Breast epithelium (tissue), 3 donors: ENCODE data around the gene TRIM7.

Source experiments
- CTCF ChIP-seq, 3 donors: fragments of 450-650 bp; IDR thresholded peaks; one replicate each; pipeline ENCODE4 v1.5.1; 2016 to 2017; ENCODE audit warnings: antibody characterized with exemption in 3 of 3, mild to moderate bottlenecking in 3 of 3, moderate library complexity in 3 of 3
- POLR2A ChIP-seq: fragments of 450-650 bp; IDR thresholded peaks from one replicate; pipeline ENCODE4 v1.6.1; 2016; ENCODE audit warnings: antibody characterized with exemption, mild to moderate bottlenecking, moderate library complexity
- POLR2AphosphoS5 ChIP-seq, 3 donors: sonication (generic); formaldehyde crosslinking; IDR thresholded peaks; one replicate each; pipeline ENCODE4 v1.6.1; 2017; ENCODE audit warnings: antibody characterized with exemption in 3 of 3

DNA sequence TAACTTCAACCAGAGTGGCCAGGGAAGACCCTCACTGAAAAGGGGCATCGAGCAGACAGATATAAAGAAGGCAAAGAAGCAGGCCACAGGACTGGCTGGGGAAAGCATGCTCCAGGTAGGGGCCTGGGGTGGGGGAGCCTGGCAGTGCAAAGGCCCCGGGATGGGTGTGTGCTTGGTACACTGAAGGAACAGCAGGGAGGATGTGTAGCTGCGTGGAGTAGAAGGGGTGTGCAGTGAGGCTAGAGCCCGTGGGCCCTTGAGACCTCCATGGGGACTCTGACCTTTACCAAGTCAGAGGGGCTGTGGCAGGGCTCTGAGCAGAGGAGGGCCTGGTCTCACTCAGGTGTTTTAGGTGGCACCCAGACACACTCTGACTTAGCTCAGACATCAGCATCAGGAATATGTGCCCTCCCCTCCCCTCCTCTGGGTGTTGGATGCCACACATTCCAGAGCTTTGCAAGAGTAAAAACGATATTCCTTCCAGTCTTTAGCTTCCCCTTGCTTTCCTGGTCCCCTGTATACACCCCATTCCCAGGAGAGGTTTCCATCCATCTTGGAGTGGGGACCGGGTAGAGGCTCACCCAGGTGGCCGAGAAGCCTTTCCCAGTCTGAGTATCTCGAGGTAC is 7.6 kb downstream of the TRIM7 start:
- TF ChIP-seq POLR2AphosphoS5 (IDR thresholded peaks at IDR 0.05) (no peak), CTCF (IDR thresholded peaks at IDR 0.05) (no peak), POLR2A (no peak)
